D721Med (cell line): ENCODE measurements around the gene LRRIQ3.

Source experiments
- DNase-seq: peaks from one replicate; pipeline ENCODE4 v3.0.0; 2011; ENCODE audit warnings: low spot score; ENCODE audit not compliant: insufficient read length
- FAIRE-seq: peaks from 2 replicates; lab custom pipeline; 2011; peaks lifted over from hg19 to GRCh38; lab: Jason Lieb, UNC
- CTCF ChIP-seq: IDR thresholded peaks from 2 replicates; pipeline ENCODE4 v1.5.1; 2012; ENCODE audit warnings: mild to moderate bottlenecking, control low read depth; ENCODE audit not compliant: insufficient read depth; ENCODE audit errors: missing control alignments

The LRRIQ3 gene

GRCh38 chr1:73998348-73998959 is 199.5 kb downstream of the LRRIQ3 start:
- TF ChIP-seq CTCF, result peak; percentile 67
- DNase-seq, result no peak
- FAIRE-seq, result peak; percentile 90

DNA sequence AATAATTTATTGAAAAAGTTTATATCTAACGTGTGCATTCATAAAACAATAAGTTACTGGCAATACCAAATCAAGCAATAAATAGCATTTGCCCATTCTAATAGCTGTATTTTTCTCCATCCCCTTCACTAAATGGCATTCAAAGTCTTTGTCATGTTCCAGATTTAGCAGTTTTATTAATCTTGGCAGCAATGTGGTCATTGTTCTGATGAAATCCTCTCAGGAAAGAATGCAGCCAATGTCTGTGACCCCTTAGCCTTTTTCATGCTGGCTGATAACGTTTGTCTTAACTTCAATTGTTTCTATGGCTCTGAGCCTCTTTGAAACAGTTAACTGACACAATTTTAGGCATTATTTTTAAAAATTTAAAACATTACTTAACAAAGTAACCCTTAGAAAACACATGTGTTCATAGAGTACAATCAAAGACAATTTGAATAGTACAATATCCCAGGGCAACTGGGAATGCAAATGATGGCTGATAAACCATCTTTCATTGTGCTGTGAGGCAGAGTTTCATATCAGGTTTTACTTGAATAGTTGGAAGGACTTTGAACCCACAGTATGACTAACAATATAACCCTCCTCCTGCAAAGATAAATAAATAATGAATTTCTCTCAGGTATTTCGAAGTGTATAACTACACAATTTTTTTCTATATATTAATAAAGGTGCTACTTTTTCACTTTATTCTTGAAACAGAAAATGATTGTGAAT is 217.5 kb downstream of the LRRIQ3 start:
- DNase-seq, result no peak

GRCh38 chr1:73979684-73980083 is 218.3 kb downstream of the LRRIQ3 start:
- TF ChIP-seq CTCF, result no peak
- no peak for DNase-seq
- FAIRE-seq, result no peak

More for the DNA sequence above, 217.5 kb downstream of the LRRIQ3 start:
- FAIRE-seq, result no peak
- TF ChIP-seq CTCF, result no peak

GRCh38 chr1:73978964-73979363 is 219.0 kb downstream of the LRRIQ3 start:
- DNase-seq (no peak), FAIRE-seq (no peak)
- no peak for TF ChIP-seq CTCF
